Lung (tissue), 16 donors: ENCODE results near the gene DTWD1. TPM values are rescaled to one million over a fixed set of nuclear protein-coding genes. Genes with fewer than 3 reads are reported as not detected.
"Not testable (repeated sequence)": the region's sequence is repeated elsewhere in the genome, so short reads cannot be mapped to it uniquely, and the experiment has no call there.

Source experiments
- ATAC-seq: fragments of 200-7000 bp; cut with Tn5 transposase; one replicate; pipeline ENCODE4 v1.9.1; 2020; ENCODE audit warnings: moderate number of reproducible peaks; ENCODE audit not compliant: insufficient read depth, low FRiP score
- DNase-seq, 3 donors: peaks; one replicate each; pipeline ENCODE4 v3.0.0-alpha.2; 2013 to 2017
- H3K27ac ChIP-seq, 2 donors: one replicate each; pipeline ENCODE4 v1.5.1; 2013; ENCODE audit warnings: mild to moderate bottlenecking in 2 of 2, moderate library complexity in 2 of 2, control low read depth in 1 of 2, inconsistent platforms in 1 of 2, low read depth in 1 of 2, low read length in 1 of 2
- H3K27me3 ChIP-seq, 3 donors: one replicate each; pipeline ENCODE4 v1.5.1; 2013; ENCODE audit warnings: low read length in 2 of 3; ENCODE audit not compliant: control insufficient read depth in 3 of 3, insufficient read depth in 3 of 3
- H3K36me3 ChIP-seq, 4 donors: one replicate each; pipeline ENCODE4 v1.5.1; 2013; ENCODE audit warnings: low read length in 4 of 4, mild to moderate bottlenecking in 1 of 4, moderate library complexity in 1 of 4; ENCODE audit not compliant: control insufficient read depth in 4 of 4, insufficient read depth in 4 of 4
- H3K4me1 ChIP-seq, 5 donors: one replicate each; pipeline ENCODE4 v1.5.1; 2013; ENCODE audit warnings: low read length in 5 of 5, mild to moderate bottlenecking in 2 of 5, moderate library complexity in 1 of 5; ENCODE audit not compliant: control insufficient read depth in 5 of 5, insufficient read depth in 5 of 5
- H3K4me3 ChIP-seq: one replicate; pipeline ENCODE4 v1.5.1; 2013; ENCODE audit warnings: mild to moderate bottlenecking, control low read depth, moderate library complexity
- H3K9ac ChIP-seq, 2 donors: one replicate each; pipeline ENCODE4 v1.5.1; 2013; ENCODE audit warnings: low read length in 2 of 2, control low read depth in 1 of 2; ENCODE audit not compliant: insufficient read depth in 1 of 2
- H3K9me3 ChIP-seq, 4 donors: one replicate each; pipeline ENCODE4 v1.5.1; 2013; ENCODE audit warnings: low read length in 3 of 4, mild to moderate bottlenecking in 1 of 4, moderate library complexity in 1 of 4; ENCODE audit not compliant: control insufficient read depth in 4 of 4, insufficient read depth in 3 of 4
- CTCF ChIP-seq: IDR thresholded peaks from 2 replicates; pipeline ENCODE4 v1.5.1; 2012; ENCODE audit warnings: mild to moderate bottlenecking; ENCODE audit errors: control extremely low read depth, extremely low read depth
- WGBS, 2 donors: extraction: QIAGEN DNeasy Blood & Tissue Kit; methylation state at CpG; one replicate each; pipeline ENCODE4 v1.1.7; 2013; 5-methylcytosine and 5-hydroxymethylcytosine counted together
- long read RNA-seq, 5 donors: transcript quantifications; one replicate each; lab custom pipeline, GENCODE V29; 2026
- polyA plus RNA-seq, 2 donors: library from polyadenylated mRNA; stranded (reverse); fragments of 200-250 nt; gene quantifications; one replicate each; pipeline ENCODE4 v1.2.1, GENCODE V29; 2013
- total RNA-seq, 2 donors: library from RNA; depleted of rRNA in 1 of 2; stranded (reverse); fragments of >200 nt in 1 of 2; gene quantifications; one replicate each; pipeline ENCODE4 v1.2.1, GENCODE V29; 2014 to 2021
- donor health status: control.
- donor health status: control.
- donor health status: Bipolar disorder and iron deficiency.
- donor health status: healthy.
- donor health status: DM: yes; HTN: yes; CAD: no.

The DTWD1 gene
- 10 to 100 TPM; 22.7 to 44.1 TPM for total RNA-seq
- polyA plus RNA-seq: 10 to 100 TPM; 14.2 to 20.5 TPM
- long read RNA-seq, donor 1, transcript DTWD1-202 (5 exons, 1,584 nt): major isoform, 19 of 22 reads
- long read RNA-seq, donor 1, partial matches to known transcripts: 0 of 22 reads
- long read RNA-seq, donor 1, other reads (novel, unspliced or antisense): 0 of 22 reads
- long read RNA-seq, donor 2, full-length matches to known transcripts: 3 of 8 reads
- long read RNA-seq, donor 2, partial matches to known transcripts: 5 of 8 reads
- long read RNA-seq, donor 2, other reads (novel, unspliced or antisense): 0 of 8 reads
- long read RNA-seq, donor 3, transcript DTWD1-202 (5 exons, 1,584 nt): major isoform, 5 of 6 reads
- long read RNA-seq, donor 3, partial matches to known transcripts: 0 of 6 reads
- long read RNA-seq, donor 3, other reads (novel, unspliced or antisense): 0 of 6 reads
- long read RNA-seq, donor 4, transcript DTWD1-202 (5 exons, 1,584 nt): major isoform, 6 of 6 reads
- long read RNA-seq, donor 4, partial matches to known transcripts: 0 of 6 reads
- long read RNA-seq, donor 4, other reads (novel, unspliced or antisense): 0 of 6 reads
- long read RNA-seq, donor 5, full-length matches to known transcripts: 20 of 27 reads
- long read RNA-seq, donor 5, partial matches to known transcripts: 7 of 27 reads
- long read RNA-seq, donor 5, other reads (novel, unspliced or antisense): 0 of 27 reads

GRCh38 chr15:49620658-49621368 lies at the start of gene DTWD1, which contains the start of gene FAM227B:
DTWD1 (plus strand) TSS chr15:49621048; CDS start chr15:49625168, 4,120 bp downstream.
FAM227B (minus strand) TSS chr15:49620818; CDS start chr15:49615171, 5,647 bp downstream.
- Histone ChIP-seq H3K27ac (peak within 1 kb of the TSS; percentile 96 to 99), H3K27me3 (no peaks in the 10 kb centered on the region), H3K9me3 (peaks cover 0 to 4% (median 2%) of the 10 kb centered on the region in 4 donors), H3K36me3 (peaks cover 0 to 8% (median 4%) of the 10 kb centered on the region in 4 donors), H3K9ac (peak within 1 kb of the TSS; percentile 94 to 99), H3K4me3 (peak within 1 kb of the TSS; percentile 94), H3K4me1 (peaks cover 2 to 23% (median 13%) of the 10 kb centered on the region in 5 donors)
- DNase-seq (peak; percentile 99 to 100 (median 99)), ATAC-seq (peak; percentile 99)
- no peak for TF ChIP-seq CTCF
- WGBS, 2 donors: 0 to 1% methylated on average over 58 to 59 of the region's 59 CpGs

- Histone ChIP-seq H3K4me1 (no peaks in the 10 kb centered on the region), H3K27ac (no peak overlapping the region), H3K9me3 (no peaks in the 10 kb centered on the region), H3K36me3 (peaks cover 0 to 4% (median 1%) of the 10 kb centered on the region in 4 donors), H3K4me3 (no peak overlapping the region), H3K9ac (no peak overlapping the region), H3K27me3 (no peaks in the 10 kb centered on the region)
- 91 to 96% methylated on average over 1 of the region's 1 CpG for WGBS, 2 donors
- no peak for DNase-seq
- no peak for ATAC-seq
- TF ChIP-seq CTCF: no peak
Observed at GRCh38 chr15:49573421-49573820, 47.4 kb upstream of the DTWD1 start.

DNA sequence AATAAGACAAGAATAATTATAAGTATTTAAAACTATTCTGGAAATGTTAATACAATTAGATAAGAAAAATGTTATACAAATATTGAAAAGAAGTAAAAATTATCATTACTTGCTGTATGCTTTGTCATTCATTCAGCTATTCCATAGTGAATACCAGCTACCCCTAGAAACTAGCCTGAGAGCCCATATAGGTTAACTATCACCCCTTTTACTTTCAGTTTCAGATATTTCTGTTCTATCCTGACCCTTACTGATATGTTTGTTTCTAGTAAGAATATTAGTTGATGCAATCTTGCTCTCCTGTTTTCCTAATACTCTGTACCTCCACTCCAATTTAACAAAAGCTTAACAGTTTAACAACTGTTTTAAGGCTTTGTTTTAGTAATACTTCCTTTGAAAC lies 31.8 kb upstream of the DTWD1 start:
- Histone ChIP-seq H3K9ac (no peak overlapping the region), H3K36me3 (peaks cover 0 to 6% (median 0%) of the 10 kb centered on the region in 4 donors), H3K4me3 (no peak overlapping the region), H3K27ac (no peak overlapping the region), H3K4me1 (no peaks in the 10 kb centered on the region), H3K27me3 (no peaks in the 10 kb centered on the region), H3K9me3 (peaks cover 0 to 2% (median 0%) of the 10 kb centered on the region in 4 donors)
- DNase-seq (no peak), ATAC-seq (no peak)
- TF ChIP-seq CTCF: no peak

GRCh38 chr15:49592829-49593316 lies 28.0 kb upstream of the DTWD1 start:
- H3K27me3 ChIP-seq, ATAC-seq, H3K4me3 ChIP-seq, H3K27ac ChIP-seq, DNase-seq, H3K4me1 ChIP-seq, H3K9me3 ChIP-seq, H3K36me3 ChIP-seq, H3K9ac ChIP-seq: not testable (repeated sequence)
- 93 to 94% methylated on average over 12 of the region's 12 CpGs for WGBS, 2 donors
